HG03460 (cell line): Measurements from ENCODE around the gene LRRC74A.

Source experiments
- ATAC-seq: cut with Tn5 transposase; IDR thresholded peaks from one replicate; pipeline ENCODE4 v1.9.1; 2021; ENCODE audit not compliant: unreplicated experiment

The LRRC74A gene

DNA sequence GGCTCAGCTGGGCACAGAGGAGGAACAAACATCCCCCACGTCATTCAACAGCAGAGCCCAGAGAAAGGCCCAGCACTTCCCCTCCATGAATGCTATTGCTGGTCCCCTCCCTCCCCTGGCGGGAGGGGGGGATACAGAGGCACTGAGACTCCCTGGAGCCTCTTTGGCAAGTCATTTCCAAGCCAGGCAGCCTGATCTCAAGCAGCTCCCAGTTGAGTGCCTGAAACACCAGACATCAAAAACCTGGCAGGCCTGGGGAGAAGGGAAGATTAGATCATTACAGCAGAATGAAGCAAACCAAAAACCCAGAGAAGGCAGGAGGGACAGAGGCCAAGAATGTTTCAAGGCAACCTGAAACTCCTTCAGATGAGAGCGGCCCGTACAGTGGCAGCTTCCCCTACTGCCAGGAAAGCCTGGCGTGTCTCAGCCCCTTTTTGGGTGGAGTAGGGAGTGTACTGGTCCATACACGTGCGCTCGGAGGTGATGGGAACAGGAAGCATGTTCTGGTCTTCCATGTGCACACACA, 92.1 kb downstream of the LRRC74A start:
- no peak for ATAC-seq

DNA sequence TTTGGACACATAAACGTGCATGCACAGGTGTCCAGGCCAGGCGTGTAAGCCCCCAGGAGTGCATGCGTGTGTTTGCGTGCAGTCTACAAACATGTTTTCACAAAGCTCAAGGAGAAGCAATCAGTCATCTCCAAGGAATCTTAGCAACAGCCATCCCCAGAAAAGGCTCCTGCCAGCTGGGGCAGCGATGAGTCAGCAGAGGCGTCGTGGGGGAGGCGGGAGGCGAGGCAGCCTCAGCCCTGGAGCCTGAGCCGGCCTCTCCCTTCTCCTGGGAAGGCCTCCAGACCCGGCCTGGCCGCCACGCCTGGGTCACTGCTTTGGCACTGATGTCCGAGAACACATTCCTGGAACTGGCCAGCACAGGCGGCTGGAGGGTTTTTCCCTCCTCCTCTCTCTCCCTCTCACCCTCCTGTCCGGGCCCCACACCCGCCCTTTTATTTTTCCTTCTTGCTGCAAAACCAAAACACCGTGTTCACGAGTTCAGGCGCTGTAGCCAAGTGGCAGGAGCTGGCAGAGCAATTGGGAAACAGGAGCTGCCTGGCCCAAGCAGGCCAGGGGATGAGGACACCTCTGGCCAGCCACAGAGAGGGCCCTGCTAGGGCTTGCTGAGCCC, 92.7 kb downstream of the LRRC74A start:
- no peak for ATAC-seq
